CD4-positive, alpha-beta T cell (primary cell): ENCODE measurements around the gene ABCC8. TPM values are rescaled to one million over a fixed set of nuclear protein-coding genes. Genes with fewer than 3 reads are reported as not detected.

Experiments used
- ATAC-seq: fragments of 200-7000 bp; cut with Tn5 transposase; one replicate; pipeline ENCODE4 v1.10.0; 2022; ENCODE audit warnings: mild to moderate bottlenecking; ENCODE audit not compliant: poor library complexity
- CTCF ChIA-PET: fragments of 350-600 bp; sonication (Branson Sonifier 250); formaldehyde crosslinking; loops from one replicate; lab custom pipeline; 2021; ENCODE audit warnings: antibody characterized with exemption, inconsistent platforms; lab: Charles Lee
- POLR2A ChIA-PET: fragments of 350-600 bp; sonication (Branson Sonifier 250); formaldehyde crosslinking; loops from one replicate; lab custom pipeline; 2021; ENCODE audit warnings: antibody characterized with exemption, inconsistent platforms; lab: Charles Lee
- DNase-seq, 14 experiments: peaks; one replicate each; pipeline ENCODE4 v3.0.0-alpha.2; 2013 to 2020; ENCODE audit warnings: mixed read lengths in 2 of 14
- H3K27ac ChIP-seq, 2 donors: one replicate each; pipeline versions ENCODE4 v1.5.1 to v1.7.0; 2013; ENCODE audit warnings: low read length in 2 of 2, low read depth in 1 of 2, mild to moderate bottlenecking in 1 of 2
- H3K27me3 ChIP-seq, 2 experiments: 1 replicate in 1 of 2; 2 replicates in 1 of 2; pipeline versions ENCODE4 v1.6.1 to v1.7.0; 2013; ENCODE audit warnings: low read length in 2 of 2, control low read depth in 1 of 2, mild to moderate bottlenecking in 1 of 2, moderate library complexity in 1 of 2; ENCODE audit not compliant: insufficient read depth in 2 of 2, control insufficient read depth in 1 of 2
- H3K36me3 ChIP-seq: one replicate; pipeline ENCODE4 v1.6.1; 2013; ENCODE audit warnings: low read length, control low read depth; ENCODE audit not compliant: insufficient read depth
- H3K4me1 ChIP-seq: one replicate; pipeline ENCODE4 v1.6.1; 2013; ENCODE audit warnings: low read length, control low read depth; ENCODE audit not compliant: insufficient read depth
- H3K4me3 ChIP-seq: one replicate; pipeline ENCODE4 v1.5.1; 2013; ENCODE audit warnings: mild to moderate bottlenecking, low read length, moderate library complexity
- H3K9me3 ChIP-seq, 2 experiments: 1 replicate in 1 of 2; 2 replicates in 1 of 2; pipeline versions ENCODE4 v1.6.1 to v1.7.0; 2013; ENCODE audit warnings: low read length in 2 of 2, mild to moderate bottlenecking in 2 of 2, control low read depth in 1 of 2, moderate library complexity in 1 of 2; ENCODE audit not compliant: control insufficient read depth in 1 of 2, insufficient read depth in 1 of 2
- H3K27ac Mint-ChIP-seq: one replicate; pipeline ENCODE4 v1.8.0; 2020; ENCODE audit warnings: mixed read lengths
- H3K27me3 Mint-ChIP-seq: one replicate; pipeline ENCODE4 v1.8.0; 2021; ENCODE audit warnings: mixed read lengths
- H3K36me3 Mint-ChIP-seq: one replicate; pipeline ENCODE4 v1.8.0; 2021; ENCODE audit warnings: low read depth, mixed read lengths
- H3K4me1 Mint-ChIP-seq: one replicate; pipeline ENCODE4 v1.8.0; 2021; ENCODE audit warnings: low read depth, mixed read lengths
- H3K4me3 Mint-ChIP-seq: one replicate; pipeline ENCODE4 v1.8.0; 2020; ENCODE audit warnings: mild to moderate bottlenecking, mixed read lengths
- H3K9me3 Mint-ChIP-seq: one replicate; pipeline ENCODE4 v1.8.0; 2020; ENCODE audit warnings: mixed read lengths
- CTCF ChIP-seq: fragments of 200-600 bp; IDR thresholded peaks from one replicate; pipeline ENCODE4 v1.8.0; 2022; ENCODE audit warnings: antibody characterized with exemption, mild to moderate bottlenecking
- intact Hi-C, 2 experiments: fragments of 100-400 bp; cut with DNase I in 1 of 2; cut with micrococcal nuclease in 1 of 2; formaldehyde crosslinking; loops; one replicate each; pipeline versions ENCODE4 v1.15.1 to v1.9.0; 2023 to 2025; cut with DNase I, micrococcal nuclease
- total RNA-seq, 174 experiments: library from RNA in 2 of 174; stranded (reverse) in 2 of 174; gene quantifications; one replicate each; pipeline ENCODE4 v1.2.3 and lab custom pipeline; 2021 to 2026

The ABCC8 gene
- total RNA-seq, 2 experiments from 2014 or later: not detected

- no peak for ATAC-seq
- intact Hi-C loops: no loop called here
- ChIA-PET POLR2A (no interaction called here), CTCF (no interaction called here)
- Histone ChIP-seq H3K9me3 (no peaks in the 10 kb centered on the region), H3K36me3 (no peaks in the 10 kb centered on the region), H3K27me3 (peaks cover 18 to 24% of the 10 kb centered on the region in 2 experiments), H3K27ac (no peak overlapping the region), H3K4me3 (no peak overlapping the region), H3K4me1 (no peaks in the 10 kb centered on the region)
- TF ChIP-seq CTCF: no peak
- Mint-ChIP-seq H3K27me3 (peaks cover 48% of the 10 kb centered on the region), H3K36me3 (no peaks in the 10 kb centered on the region), H3K9me3 (no peaks in the 10 kb centered on the region), H3K4me3 (no peak overlapping the region), H3K27ac (no peak overlapping the region), H3K4me1 (no peaks in the 10 kb centered on the region)
- DNase-seq: no peak
Measured at GRCh38 chr11:17479284-17480214, 2.9 kb upstream of the ABCC8 start.

- Mint-ChIP-seq H3K4me1 (no peaks in the 10 kb centered on the region), H3K9me3 (no peaks in the 10 kb centered on the region), H3K36me3 (no peaks in the 10 kb centered on the region), H3K27ac (no peak overlapping the region), H3K27me3 (peaks cover 63% of the 10 kb centered on the region), H3K4me3 (no peak overlapping the region)
- ATAC-seq (no peak), DNase-seq (no peak)
- TF ChIP-seq CTCF: no peak
- no peaks in the 10 kb centered on the region for H3K9me3 ChIP-seq
- CTCF ChIA-PET: no interaction called here
- H3K27ac ChIP-seq: no peak overlapping the region
- no peaks in the 10 kb centered on the region for H3K36me3 ChIP-seq
- H3K4me3 ChIP-seq: no peak overlapping the region
- peaks cover 25 to 35% of the 10 kb centered on the region in 2 experiments for H3K27me3 ChIP-seq
- POLR2A ChIA-PET: no interaction called here
- no peaks in the 10 kb centered on the region for H3K4me1 ChIP-seq
- intact Hi-C loops: no loop called here
Measured at GRCh38 chr11:17478070-17478469, 1.4 kb upstream of the ABCC8 start.

GRCh38 chr11:17477361-17477760, 716 bp upstream of the ABCC8 start:
- no peak overlapping the region for H3K27ac Mint-ChIP-seq
- H3K27ac ChIP-seq: no peak overlapping the region
- peaks cover 28 to 35% of the 10 kb centered on the region in 2 experiments for H3K27me3 ChIP-seq
- POLR2A ChIA-PET: no interaction called here
- H3K4me3 ChIP-seq: no peak overlapping the region
- CTCF ChIA-PET: no interaction called here
- peaks cover 70% of the 10 kb centered on the region for H3K27me3 Mint-ChIP-seq
- H3K4me3 Mint-ChIP-seq: no peak overlapping the region
- no peaks in the 10 kb centered on the region for H3K4me1 ChIP-seq
- H3K9me3 Mint-ChIP-seq: no peaks in the 10 kb centered on the region
- DNase-seq (no peak), ATAC-seq (no peak)
- intact Hi-C loops: no loop called here
- no peaks in the 10 kb centered on the region for H3K4me1 Mint-ChIP-seq
- H3K36me3 Mint-ChIP-seq: no peaks in the 10 kb centered on the region
- TF ChIP-seq CTCF: no peak
- H3K9me3 ChIP-seq: no peaks in the 10 kb centered on the region
- H3K36me3 ChIP-seq: no peaks in the 10 kb centered on the region
